K562 (cell line): ENCODE data around the gene ANXA3. TPM values are rescaled to one million over a fixed set of nuclear protein-coding genes. Genes with fewer than 3 reads are reported as not detected.

Experiments
- C11orf30 ChIP-seq: fragments of 450-650 bp; IDR thresholded peaks from 2 replicates; pipeline ENCODE4 v1.6.1; 2016; ENCODE audit warnings: low read depth, mild to moderate bottlenecking
- CHCHD3 ChIP-seq: fragments of 250-450 bp; sonication (Bioruptor Pico); IDR thresholded peaks from 2 replicates; pipeline ENCODE4 v2.1.2; 2022; ENCODE audit warnings: mild to moderate bottlenecking
- E2F1 ChIP-seq: sonication (generic); formaldehyde crosslinking; IDR thresholded peaks from 2 replicates; pipeline ENCODE4 v1.8.1; 2023; ENCODE audit warnings: mild to moderate bottlenecking, missing genetic modification reagents, moderate library complexity
- ELF2 ChIP-seq: fragments of 250-450 bp; sonication (Bioruptor Pico); IDR thresholded peaks from 2 replicates; pipeline ENCODE4 v1.5.0; 2021; ENCODE audit warnings: mild to moderate bottlenecking
- FOXJ3 ChIP-seq: sonication (generic); formaldehyde crosslinking; IDR thresholded peaks from 2 replicates; pipeline ENCODE4 v1.4.0; 2020; ENCODE audit warnings: mild to moderate bottlenecking, missing genetic modification reagents
- GTF2B ChIP-seq: IDR thresholded peaks from 2 replicates; pipeline ENCODE4 v1.6.1; 2011; ENCODE audit not compliant: insufficient read length; ENCODE audit errors: extremely low read depth
- HNRNPH1 ChIP-seq: fragments of 200-400 bp; formaldehyde crosslinking; optimal IDR thresholded peaks from 2 replicates; pipeline ENCODE3; 2017; ENCODE audit warnings: low read depth, mild to moderate bottlenecking, low read length, moderate library complexity
- MLLT1 ChIP-seq, 2 experiments: fragments of 450-650 bp; IDR thresholded peaks; 2 replicates each; pipeline ENCODE4 v1.6.1; 2016
- NELFE ChIP-seq: IDR thresholded peaks from 2 replicates; pipeline ENCODE4 v1.6.1; 2011; ENCODE audit warnings: mild to moderate bottlenecking; ENCODE audit not compliant: insufficient read depth, insufficient read length
- POLR3A ChIP-seq: IDR thresholded peaks from 2 replicates; pipeline ENCODE4 v1.6.1; 2011; ENCODE audit warnings: borderline replicate concordance, mild to moderate bottlenecking, moderate library complexity; ENCODE audit not compliant: insufficient read length, insufficient read depth; ENCODE audit errors: extremely low read depth
- PRPF4 ChIP-seq: fragments of 200-400 bp; formaldehyde crosslinking; IDR thresholded peaks from one replicate; pipeline ENCODE4 v1.6.1; 2017; ENCODE audit warnings: low read length, low read depth, mild to moderate bottlenecking; ENCODE audit not compliant: insufficient read depth, poor library complexity, severe bottlenecking
- RFX1 ChIP-seq: fragments of 450-650 bp; IDR thresholded peaks from 2 replicates; pipeline ENCODE4 v1.6.1; 2016; ENCODE audit warnings: mild to moderate bottlenecking, moderate library complexity
- SMARCA5 ChIP-seq: fragments of 450-650 bp; IDR thresholded peaks from 2 replicates; pipeline ENCODE4 v1.6.1; 2016
- TARDBP ChIP-seq: fragments of 450-650 bp; IDR thresholded peaks from 2 replicates; pipeline ENCODE4 v1.6.1; 2016
- TCF7 ChIP-seq: sonication (generic); IDR thresholded peaks from 2 replicates; pipeline ENCODE4 v1.6.1; 2016; ENCODE audit warnings: antibody characterized with exemption, borderline replicate concordance
- TRIM25 ChIP-seq: fragments of 450-650 bp; IDR thresholded peaks from 2 replicates; pipeline ENCODE4 v1.7.0; 2016; ENCODE audit warnings: borderline replicate concordance
- XRCC4 ChIP-seq: IDR thresholded peaks from one replicate; pipeline ENCODE4 v1.6.1; 2011; ENCODE audit not compliant: insufficient read depth, insufficient read length; ENCODE audit errors: extremely low read depth
- ZBTB34 ChIP-seq: fragments of 250-450 bp; sonication (Bioruptor Pico); IDR thresholded peaks from 2 replicates; pipeline ENCODE4 v1.8.0; 2021; ENCODE audit warnings: mild to moderate bottlenecking, moderate library complexity
- ZFP36 ChIP-seq: fragments of 150-350 bp; IDR thresholded peaks from 2 replicates; pipeline ENCODE4 v1.6.1; 2018; ENCODE audit warnings: low read length, low read depth; ENCODE audit not compliant: partially characterized antibody
- ZNF263 ChIP-seq: sonication (generic); formaldehyde crosslinking; IDR thresholded peaks from 2 replicates; pipeline ENCODE4 v1.8.0; 2022; ENCODE audit warnings: mild to moderate bottlenecking, missing genetic modification reagents, borderline replicate concordance
- ZNF511 ChIP-seq: sonication (generic); formaldehyde crosslinking; IDR thresholded peaks from 2 replicates; pipeline ENCODE4 v1.8.0; 2022; ENCODE audit warnings: mild to moderate bottlenecking, missing genetic modification reagents
- polyA plus RNA-seq, 8 experiments: library from polyadenylated mRNA; depleted of rRNA in 4 of 8; stranded (reverse) in 5 of 8; unstranded in 3 of 8; fragments of >200 nt; fragmentation: Nextera tagmentation in 2 of 8; fragmentation: Illumina TruSeq in 1 of 8; extraction: Ambion mirVana in 2 of 8; extraction: Trizol in 1 of 8; gene quantifications; 2 replicates each; pipeline versions ENCODE4 v1.2.1 to v1.2.3, GENCODE V29; 2011 to 2014; ENCODE audit warnings: inconsistent platforms in 1 of 8, missing spikeins in 1 of 8
- total RNA-seq, 7 experiments: library from RNA; depleted of rRNA in 6 of 7; stranded (reverse); fragments of >200 nt in 6 of 7; fragmentation: Illumina TruSeq in 2 of 7; extraction: Trizol in 2 of 7; gene quantifications; 2 replicates each; pipeline versions ENCODE4 v1.2.1 to v1.2.3, GENCODE V29; 2011 to 2021; ENCODE audit warnings: low replicate concordance in 1 of 7

Gene ANXA3
- total and polyA plus RNA-seq, 9 of the 15 experiments (the other 6 are each of a cell fraction or from before 2014, with no cell fraction given): 6.3 to 15.5 (median 9.8) TPM

- TF ChIP-seq TRIM25 (no peak), FOXJ3 (CRISPR knock-in tag) (no peak), HNRNPH1 (no peak), ZNF263 (CRISPR knock-in tag) (no peak), RFX1 (no peak), TCF7 (no peak), ZBTB34 (CRISPR knock-in tag) (no peak), CHCHD3 (no peak), E2F1 (CRISPR knock-in tag) (no peak), PRPF4 (no peak), TARDBP (no peak), POLR3A (no peak), ZNF511 (CRISPR knock-in tag) (0 out of 2 replicates have a peak, but pooled peaks have one; percentile 21), C11orf30 (no peak), SMARCA5 (no peak), ELF2 (no peak), ZFP36 (no peak), NELFE (no peak), GTF2B (no peak), XRCC4 (no peak), MLLT1 (IDR thresholded peaks at IDR 0.05) (no peak)
Measured at GRCh38 chr4:78551420-78552351, at the start of gene ANXA3 (continued).
